NCI-H345 treated with DMSO at 0.1 percent for 48 hours (cell line): ENCODE results near the gene ZNF552.
"Not testable (repeated sequence)": the region's sequence is repeated elsewhere in the genome, so short reads cannot be mapped to it uniquely, and the experiment has no call there.

Experiments used
- DNase-seq: peaks from one replicate; lab custom pipeline; 2025; ENCODE audit not compliant: unreplicated experiment; lab: John Stamatoyannopoulos, UW

ZNF552 gene

GRCh38 chr19:57814505-57815246, at the start of gene ZNF552:
Gene ZNF552 (minus strand): TSS chr19:57814913. CDS start chr19:57814743, 170 bp downstream.
- DNase-seq = peak; percentile 79

GRCh38 chr19:57862351-57862750, 47.6 kb upstream of the ZNF552 start:
- DNase-seq = not testable (repeated sequence)

GRCh38 chr19:57854117-57854516, 39.4 kb upstream of the ZNF552 start:
- DNase-seq = not testable (repeated sequence)

- DNase-seq = not testable (repeated sequence)
These were observed 37.3 kb upstream of the ZNF552 start for GRCh38 chr19:57851812-57852603.

GRCh38 chr19:57850553-57851017, 35.9 kb upstream of the ZNF552 start:
- DNase-seq = no peak

GRCh38 chr19:57849666-57850473, 35.2 kb upstream of the ZNF552 start, which contains the start of gene ZNF587:
Gene ZNF587 (plus strand): TSS chr19:57849859. CDS start chr19:57850039, 180 bp downstream.
- DNase-seq = peak; percentile 52

- DNase-seq = not testable (repeated sequence)
These were observed 34.5 kb upstream of the ZNF552 start for GRCh38 chr19:57849162-57849665.

GRCh38 chr19:57847164-57847563, 32.5 kb upstream of the ZNF552 start:
- not testable (repeated sequence) for DNase-seq

- DNase-seq = no peak
These were observed 26.5 kb upstream of the ZNF552 start for GRCh38 chr19:57841122-57841763.

- not testable (repeated sequence) for DNase-seq
These were observed 24.0 kb upstream of the ZNF552 start for GRCh38 chr19:57838622-57839191.

- not testable (repeated sequence) for DNase-seq
These were observed 22.3 kb upstream of the ZNF552 start for GRCh38 chr19:57836991-57837390.

GRCh38 chr19:57830071-57830602, 15.4 kb upstream of the ZNF552 start, which contains the start of gene ZNF587B:
Gene ZNF587B (plus strand): TSS chr19:57830299. CDS start chr19:57830529, 230 bp downstream.
- no peak for DNase-seq

GRCh38 chr19:57829316-57829715, 14.6 kb upstream of the ZNF552 start:
- DNase-seq = no peak

GRCh38 chr19:57825511-57825910, 10.8 kb upstream of the ZNF552 start:
- no peak for DNase-seq

- DNase-seq = not testable (repeated sequence)
These were observed 8.9 kb upstream of the ZNF552 start for GRCh38 chr19:57823608-57824007.

GRCh38 chr19:57823155-57823554, 8.4 kb upstream of the ZNF552 start:
- DNase-seq = not testable (repeated sequence)

- not testable (repeated sequence) for DNase-seq
These were observed 6.8 kb upstream of the ZNF552 start for GRCh38 chr19:57821501-57821900.

GRCh38 chr19:57821095-57821494, 6.4 kb upstream of the ZNF552 start:
- DNase-seq = not testable (repeated sequence)

GRCh38 chr19:57820599-57820998, 5.9 kb upstream of the ZNF552 start:
- no peak for DNase-seq
